Measurements from ENCODE around the gene SHLD1. TPM values are rescaled to one million over a fixed set of nuclear protein-coding genes. Genes with fewer than 3 reads are reported as not detected.

The SHLD1 gene
- total RNA-seq, 2 donors from 2014 or later: 4.0 to 6.6 TPM

DNA sequence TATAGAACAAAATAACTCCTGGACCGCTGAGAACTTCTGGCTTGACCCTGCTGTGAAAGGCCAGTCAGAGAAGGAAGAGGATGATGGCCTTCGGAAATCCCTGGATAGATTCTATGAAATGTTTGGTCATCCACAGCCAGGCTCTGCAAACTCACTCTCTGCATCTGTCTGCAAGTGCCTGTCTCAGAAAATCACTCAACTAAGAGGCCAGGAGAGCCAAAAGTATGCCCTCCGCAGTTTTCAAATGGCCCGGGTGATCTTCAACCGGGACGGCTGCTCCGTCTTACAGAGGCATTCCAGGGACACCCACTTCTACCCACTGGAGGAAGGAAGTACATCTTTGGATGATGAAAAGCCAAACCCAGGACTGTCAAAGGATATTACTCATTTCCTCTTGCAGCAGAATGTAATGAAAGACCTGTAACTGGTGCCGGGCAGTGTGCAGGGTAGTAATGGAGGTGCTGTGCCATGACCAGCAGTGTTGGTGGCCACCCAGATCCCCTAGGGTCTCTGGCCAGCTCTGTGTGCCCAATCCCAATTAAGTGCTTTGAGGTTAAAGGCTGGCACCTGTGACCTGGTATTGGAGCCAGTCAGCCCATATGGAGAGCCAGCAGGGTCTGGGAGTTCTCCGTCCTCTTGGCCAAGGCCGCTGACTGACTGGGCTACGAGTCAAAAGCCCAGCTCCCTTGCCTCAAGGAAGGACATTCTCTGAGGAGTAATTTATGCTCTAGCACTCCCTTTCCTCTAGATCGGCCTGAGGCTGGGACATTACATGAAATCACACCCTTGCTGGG, 113.0 kb downstream of the SHLD1 start:
- H3K9me3 Mint-ChIP-seq: no peaks in the 10 kb centered on the region
- Histone ChIP-seq H3K9ac (ENCODE audit: extremely low read depth, low read length, poor library complexity, severe bottlenecking) (no peak overlapping the region), H3K4me1 (ENCODE audit: control insufficient read depth, insufficient read depth, low read length) (no peaks in the 10 kb centered on the region), H3K27ac (ENCODE audit: low read depth, low read length) (no peak overlapping the region), H3K9me3 (ENCODE audit: control insufficient read depth, low read length) (no peaks in the 10 kb centered on the region), H3K36me3 (ENCODE audit: control insufficient read depth, insufficient read depth, low read length) (no peaks in the 10 kb centered on the region), H3K4me3 (ENCODE audit: low read length) (no peak overlapping the region), H3K27me3 (ENCODE audit: control insufficient read depth, insufficient read depth, low read length, poor library complexity, severe bottlenecking) (no peaks in the 10 kb centered on the region)
- DNase-seq: no peak
- H3K4me3 Mint-ChIP-seq: no peak overlapping the region
- peaks cover 2% of the 10 kb centered on the region for H3K36me3 Mint-ChIP-seq (ENCODE audit: low read depth)
- H3K27ac Mint-ChIP-seq: no peak overlapping the region
- H3K4me1 Mint-ChIP-seq: peaks cover 4% of the 10 kb centered on the region
- WGBS, 2 experiments (ENCODE audit: insufficient coverage in 1 of 2, insufficient read length in 1 of 2): 90 to 92% methylated on average over 3 to 12 of the region's 12 CpGs
- H3K27me3 Mint-ChIP-seq (ENCODE audit: insufficient read depth): no peaks in the 10 kb centered on the region
- no peak for TF ChIP-seq CTCF (conservative IDR thresholded peaks at IDR 0.05)

DNA sequence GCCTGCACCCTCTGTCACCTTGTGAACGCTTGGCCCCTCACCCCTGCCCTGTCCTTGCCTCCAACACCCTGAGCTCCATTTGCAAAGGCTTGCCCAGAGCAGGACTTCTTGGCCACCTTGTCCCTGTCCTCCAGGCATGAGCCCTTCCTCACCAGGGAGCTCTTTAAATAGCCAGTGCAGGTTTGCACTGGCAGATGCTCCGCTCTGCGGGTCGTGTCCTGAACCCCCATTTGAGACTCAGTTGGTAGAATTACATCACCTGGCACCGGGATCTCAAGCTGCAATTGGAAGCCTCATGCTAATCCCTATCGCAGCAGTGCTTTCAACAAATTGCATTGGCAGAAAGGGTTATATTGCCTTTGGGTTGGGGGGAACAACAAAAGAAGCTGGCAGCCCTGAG, 114.2 kb downstream of the SHLD1 start:
- no peak for DNase-seq
- TF ChIP-seq CTCF (conservative IDR thresholded peaks at IDR 0.05): no peak
- H3K27me3 ChIP-seq (ENCODE audit: control insufficient read depth, insufficient read depth, low read length, poor library complexity, severe bottlenecking): no peaks in the 10 kb centered on the region
- Mint-ChIP-seq H3K27me3 (ENCODE audit: insufficient read depth) (no peaks in the 10 kb centered on the region), H3K36me3 (ENCODE audit: low read depth) (peaks cover 2% of the 10 kb centered on the region), H3K4me1 (peaks cover 4% of the 10 kb centered on the region), H3K9me3 (no peaks in the 10 kb centered on the region), H3K27ac (no peak overlapping the region), H3K4me3 (no peak overlapping the region)
- no peak overlapping the region for H3K27ac ChIP-seq (ENCODE audit: low read depth, low read length)
- H3K9ac ChIP-seq (ENCODE audit: extremely low read depth, low read length, poor library complexity, severe bottlenecking): no peak overlapping the region
- H3K36me3 ChIP-seq (ENCODE audit: control insufficient read depth, insufficient read depth, low read length): no peaks in the 10 kb centered on the region
- H3K4me3 ChIP-seq (ENCODE audit: low read length): no peak overlapping the region
- WGBS, 2 experiments (ENCODE audit: insufficient coverage in 1 of 2, insufficient read length in 1 of 2): 89 to 92% methylated on average over 6 of the region's 6 CpGs
- H3K9me3 ChIP-seq (ENCODE audit: control insufficient read depth, low read length): no peaks in the 10 kb centered on the region
- no peaks in the 10 kb centered on the region for H3K4me1 ChIP-seq (ENCODE audit: control insufficient read depth, insufficient read depth, low read length)

DNA sequence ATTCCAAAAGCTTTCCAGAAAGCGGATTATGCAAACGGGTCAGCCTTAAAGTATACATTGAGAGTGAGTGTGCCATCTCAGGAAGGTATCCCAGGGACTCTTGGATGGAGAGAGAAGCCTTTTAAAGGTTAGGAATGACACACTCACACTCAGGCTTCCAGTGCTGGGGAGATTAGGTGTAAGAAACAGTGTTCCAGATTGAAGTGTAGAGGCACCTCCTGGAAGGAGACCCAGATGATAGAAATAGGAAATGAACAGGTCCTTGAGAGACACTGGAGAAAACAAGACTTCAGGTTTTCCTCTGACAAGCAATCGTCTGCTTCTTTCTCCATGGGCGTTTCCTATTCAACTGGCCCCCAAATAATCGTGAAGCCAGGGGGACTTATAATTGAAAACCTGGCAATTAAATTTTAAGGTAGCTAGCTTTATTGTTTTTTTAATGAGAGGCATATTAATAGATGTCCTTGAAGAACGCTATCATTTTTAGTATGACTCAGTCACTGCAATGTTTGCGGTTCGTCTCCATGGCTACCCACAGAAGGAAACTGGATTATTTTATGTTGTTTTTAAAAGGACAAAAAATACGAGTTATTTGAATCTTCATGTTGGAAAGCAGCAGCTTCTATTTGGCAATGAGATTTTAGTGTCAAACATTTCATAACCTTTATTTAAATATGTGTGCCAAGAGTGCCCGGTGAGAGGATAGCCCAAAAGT, 114.8 kb downstream of the SHLD1 start:
- no peak overlapping the region for H3K9ac ChIP-seq (ENCODE audit: extremely low read depth, low read length, poor library complexity, severe bottlenecking)
- peaks cover 2% of the 10 kb centered on the region for H3K36me3 Mint-ChIP-seq (ENCODE audit: low read depth)
- H3K4me1 Mint-ChIP-seq: peaks cover 4% of the 10 kb centered on the region
- H3K4me1 ChIP-seq (ENCODE audit: control insufficient read depth, insufficient read depth, low read length): no peaks in the 10 kb centered on the region
- no peak for TF ChIP-seq CTCF (conservative IDR thresholded peaks at IDR 0.05)
- no peaks in the 10 kb centered on the region for H3K27me3 ChIP-seq (ENCODE audit: control insufficient read depth, insufficient read depth, low read length, poor library complexity, severe bottlenecking)
- H3K27me3 Mint-ChIP-seq (ENCODE audit: insufficient read depth): no peaks in the 10 kb centered on the region
- H3K4me3 Mint-ChIP-seq: no peak overlapping the region
- no peak overlapping the region for H3K27ac ChIP-seq (ENCODE audit: low read depth, low read length)
- no peaks in the 10 kb centered on the region for H3K9me3 ChIP-seq (ENCODE audit: control insufficient read depth, low read length)
- no peak for DNase-seq
- no peak overlapping the region for H3K27ac Mint-ChIP-seq
- WGBS, 2 experiments (ENCODE audit: insufficient coverage in 1 of 2, insufficient read length in 1 of 2): 80 to 96% methylated on average over 9 to 10 of the region's 10 CpGs
- H3K9me3 Mint-ChIP-seq: no peaks in the 10 kb centered on the region
- no peaks in the 10 kb centered on the region for H3K36me3 ChIP-seq (ENCODE audit: control insufficient read depth, insufficient read depth, low read length)
- no peak overlapping the region for H3K4me3 ChIP-seq (ENCODE audit: low read length)

Data from endodermal cell (in vitro differentiated cells).